Colon (tissue), 2 donors: Measurements from ENCODE around the gene APOBEC3C.
"Not testable (repeated sequence)": the region's sequence is repeated elsewhere in the genome, so short reads cannot be mapped to it uniquely, and the experiment has no call there.

Source experiments
- FAIRE-seq: peaks from 2 replicates; lab custom pipeline; 2012; peaks lifted over from hg19 to GRCh38; lab: Jason Lieb, UNC
- donor health status: control.
- donor health status: control.

APOBEC3C gene

GRCh38 chr22:38981992-38982927 lies 31.8 kb upstream of the APOBEC3C start, which contains the start of gene APOBEC3B:
APOBEC3B (plus strand) TSS chr22:38982347; CDS start chr22:38982454, 107 bp downstream.
- no peak for FAIRE-seq

GRCh38 chr22:38984224-38984623 lies 29.8 kb upstream of the APOBEC3C start:
- FAIRE-seq = no peak

- not testable (repeated sequence) for FAIRE-seq
Observed at GRCh38 chr22:38984784-38985757, 29.0 kb upstream of the APOBEC3C start.

- no peak for FAIRE-seq
Observed at GRCh38 chr22:38986629-38987028, 27.4 kb upstream of the APOBEC3C start.

- no peak for FAIRE-seq
Observed at GRCh38 chr22:38987171-38987895, 26.7 kb upstream of the APOBEC3C start.

GRCh38 chr22:38989466-38989865 lies 24.6 kb upstream of the APOBEC3C start:
- FAIRE-seq = no peak

GRCh38 chr22:38992871-38993371 lies 21.1 kb upstream of the APOBEC3C start:
- FAIRE-seq = not testable (repeated sequence)

- FAIRE-seq = no peak
Observed at GRCh38 chr22:38996105-38996504, 18.0 kb upstream of the APOBEC3C start.

- no peak for FAIRE-seq
Observed at GRCh38 chr22:38997518-38997917, 16.5 kb upstream of the APOBEC3C start.

- no peak for FAIRE-seq
Observed at GRCh38 chr22:39003165-39003638, 10.9 kb upstream of the APOBEC3C start.

GRCh38 chr22:39007177-39007576 lies 6.9 kb upstream of the APOBEC3C start:
- no peak for FAIRE-seq

- FAIRE-seq = not testable (repeated sequence)
Observed at GRCh38 chr22:39008271-39008850, 5.7 kb upstream of the APOBEC3C start.

GRCh38 chr22:39010946-39011345 lies 3.1 kb upstream of the APOBEC3C start:
- no peak for FAIRE-seq

- no peak for FAIRE-seq
Observed at GRCh38 chr22:39012533-39013511, 1.2 kb upstream of the APOBEC3C start.

GRCh38 chr22:39013561-39013941 lies 506 bp upstream of the APOBEC3C start:
- FAIRE-seq = not testable (repeated sequence)

GRCh38 chr22:39014723-39015121 lies 665 bp downstream of the APOBEC3C start:
- not testable (repeated sequence) for FAIRE-seq

- FAIRE-seq = no peak
Observed at GRCh38 chr22:39016592-39016991, 2.5 kb downstream of the APOBEC3C start.

GRCh38 chr22:39017596-39018365 lies 3.7 kb downstream of the APOBEC3C start:
- FAIRE-seq = no peak
